GM12801 (cell line): Measurements from ENCODE around the gene SLC30A3.

Experiments
- TF ChIP-seq, protein P1 (sequence below): IDR thresholded peaks from one replicate; pipeline ENCODE4 v1.5.1; 2011; ENCODE audit warnings: control low read depth; ENCODE audit not compliant: insufficient read length; ENCODE audit errors: extremely low read depth

Gene SLC30A3

DNA sequence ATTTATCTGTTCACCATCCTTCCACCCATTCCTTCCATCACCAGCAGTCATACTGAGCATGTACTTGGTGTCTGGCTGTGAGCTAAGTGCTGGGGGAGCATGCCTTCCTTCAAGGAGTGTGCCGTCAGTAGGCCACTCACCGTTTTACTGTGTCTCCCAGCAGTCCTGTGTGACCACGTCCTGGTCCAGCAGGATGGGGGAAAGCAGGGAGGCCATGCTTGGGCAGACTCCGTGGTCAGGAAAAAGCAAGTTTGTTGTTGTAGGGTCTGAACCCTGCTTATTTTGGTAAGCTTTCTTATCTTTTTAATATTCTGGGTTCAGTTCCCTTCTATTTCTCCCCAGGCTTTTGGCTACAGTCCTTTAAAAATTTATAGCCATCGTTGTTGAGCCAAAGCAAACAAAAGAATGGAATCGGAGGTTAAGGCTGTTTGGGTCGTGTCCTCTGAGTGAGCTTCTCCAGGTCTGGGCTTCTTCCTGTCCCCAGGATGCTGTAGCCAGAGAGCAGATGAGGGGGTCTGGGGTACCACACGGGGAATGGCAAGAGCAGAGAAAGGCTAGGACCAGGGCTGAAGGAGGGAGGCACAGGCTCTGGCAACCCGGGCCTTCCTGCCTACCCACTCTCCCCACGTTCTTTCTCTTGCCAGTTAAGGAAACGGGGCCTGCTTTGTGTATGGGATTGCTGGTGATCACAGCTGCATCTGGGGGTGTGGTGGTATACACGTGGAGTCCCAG lies 13.5 kb downstream of the SLC30A3 start:
- TF ChIP-seq, protein P1, sequence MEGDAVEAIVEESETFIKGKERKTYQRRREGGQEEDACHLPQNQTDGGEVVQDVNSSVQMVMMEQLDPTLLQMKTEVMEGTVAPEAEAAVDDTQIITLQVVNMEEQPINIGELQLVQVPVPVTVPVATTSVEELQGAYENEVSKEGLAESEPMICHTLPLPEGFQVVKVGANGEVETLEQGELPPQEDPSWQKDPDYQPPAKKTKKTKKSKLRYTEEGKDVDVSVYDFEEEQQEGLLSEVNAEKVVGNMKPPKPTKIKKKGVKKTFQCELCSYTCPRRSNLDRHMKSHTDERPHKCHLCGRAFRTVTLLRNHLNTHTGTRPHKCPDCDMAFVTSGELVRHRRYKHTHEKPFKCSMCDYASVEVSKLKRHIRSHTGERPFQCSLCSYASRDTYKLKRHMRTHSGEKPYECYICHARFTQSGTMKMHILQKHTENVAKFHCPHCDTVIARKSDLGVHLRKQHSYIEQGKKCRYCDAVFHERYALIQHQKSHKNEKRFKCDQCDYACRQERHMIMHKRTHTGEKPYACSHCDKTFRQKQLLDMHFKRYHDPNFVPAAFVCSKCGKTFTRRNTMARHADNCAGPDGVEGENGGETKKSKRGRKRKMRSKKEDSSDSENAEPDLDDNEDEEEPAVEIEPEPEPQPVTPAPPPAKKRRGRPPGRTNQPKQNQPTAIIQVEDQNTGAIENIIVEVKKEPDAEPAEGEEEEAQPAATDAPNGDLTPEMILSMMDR, result no peak

DNA sequence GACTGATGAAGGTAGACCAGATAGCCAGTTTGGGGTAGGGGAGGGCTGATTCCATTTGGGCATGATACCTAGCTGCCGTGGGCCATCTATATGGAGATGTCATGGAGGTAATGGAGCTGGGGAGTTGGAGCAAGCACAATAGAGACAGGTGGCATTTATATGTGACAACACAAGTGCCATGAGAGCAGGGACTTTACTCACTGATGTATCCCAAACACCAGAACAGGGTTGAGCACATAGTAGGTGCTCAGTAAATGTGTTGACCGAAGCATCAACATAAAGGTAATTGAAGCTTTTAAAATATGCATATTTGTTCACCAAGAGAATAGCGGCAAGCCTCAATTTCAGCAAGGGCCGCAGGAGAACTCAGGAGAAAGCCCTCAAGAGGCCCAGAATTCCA lies 15.0 kb downstream of the SLC30A3 start:
- TF ChIP-seq, protein P1, result no peak

DNA sequence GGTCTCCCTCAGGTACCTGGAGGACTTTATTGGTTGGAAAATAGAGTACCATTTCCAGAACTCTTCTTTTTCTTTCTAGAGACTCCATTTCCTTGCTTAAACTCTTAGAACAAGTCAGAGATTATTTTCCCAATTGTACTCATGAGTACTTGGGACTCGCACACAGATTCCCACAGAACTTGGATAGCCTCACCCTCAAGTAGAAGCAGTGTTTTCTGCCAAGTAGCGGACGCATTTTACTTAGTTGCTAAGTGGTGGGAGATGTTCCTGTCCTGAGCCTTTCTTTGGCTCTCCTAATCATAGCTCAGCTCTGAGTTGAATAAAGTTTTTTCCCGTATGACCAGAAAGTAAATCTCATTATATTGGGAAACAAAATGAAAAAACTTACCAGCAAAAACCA lies 17.2 kb downstream of the SLC30A3 start:
- TF ChIP-seq, protein P1, result no peak

DNA sequence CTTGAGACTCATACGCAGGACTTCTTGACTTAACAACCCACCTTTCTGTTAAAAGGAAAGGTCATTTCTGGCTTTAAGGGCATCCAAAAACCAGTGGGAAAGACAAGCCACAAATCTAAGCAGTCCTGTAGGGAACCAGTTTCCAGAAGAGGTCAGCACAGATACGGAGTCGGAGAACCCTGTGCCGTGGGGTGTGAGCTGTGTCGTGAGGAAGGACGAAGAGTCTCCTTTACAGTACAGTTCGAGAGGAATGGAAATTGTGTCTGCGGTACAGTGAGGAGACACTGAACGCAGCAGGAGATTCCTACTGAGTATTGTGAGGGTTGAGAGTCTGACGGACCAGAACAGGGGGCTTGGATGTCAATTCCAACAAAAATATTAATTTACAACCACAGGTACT lies 17.7 kb downstream of the SLC30A3 start:
- TF ChIP-seq, protein P1, result no peak

DNA sequence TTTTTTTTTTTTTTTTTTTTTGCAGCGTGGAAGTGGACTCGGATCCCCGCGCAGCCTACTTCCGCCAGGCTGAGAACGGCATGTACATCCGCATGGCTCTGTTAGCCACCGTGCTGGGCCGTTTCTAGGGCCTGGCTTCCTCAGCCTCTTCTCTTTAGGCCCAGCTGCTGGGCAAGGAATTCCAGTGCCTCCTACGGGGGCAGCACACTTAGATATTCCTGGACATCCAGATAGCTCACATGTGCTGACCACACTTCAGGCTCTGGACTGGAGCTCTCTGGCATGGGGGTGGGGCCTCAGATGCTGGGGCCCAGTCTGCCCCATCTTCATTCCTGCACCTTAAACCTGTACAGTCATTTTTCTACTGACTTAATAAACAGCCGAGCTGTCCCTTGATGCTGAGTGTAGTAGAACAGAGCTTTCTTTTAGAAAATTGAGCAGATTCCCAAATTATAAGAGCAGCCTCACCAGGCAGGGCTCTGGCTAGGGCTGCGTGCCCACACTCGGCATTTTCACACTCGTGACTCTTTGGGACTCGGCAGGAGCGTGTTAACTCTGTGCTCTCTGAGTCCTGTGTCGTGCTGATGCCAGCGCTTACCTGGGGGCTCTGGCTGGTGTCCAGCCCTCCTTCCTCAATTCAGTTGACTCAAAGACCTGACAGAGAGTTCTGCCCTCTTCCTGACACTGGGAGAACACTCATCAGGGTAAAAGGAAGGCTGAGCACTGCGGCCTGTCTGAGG lies 19.3 kb downstream of the SLC30A3 start:
- TF ChIP-seq, protein P1, result no peak

DNA sequence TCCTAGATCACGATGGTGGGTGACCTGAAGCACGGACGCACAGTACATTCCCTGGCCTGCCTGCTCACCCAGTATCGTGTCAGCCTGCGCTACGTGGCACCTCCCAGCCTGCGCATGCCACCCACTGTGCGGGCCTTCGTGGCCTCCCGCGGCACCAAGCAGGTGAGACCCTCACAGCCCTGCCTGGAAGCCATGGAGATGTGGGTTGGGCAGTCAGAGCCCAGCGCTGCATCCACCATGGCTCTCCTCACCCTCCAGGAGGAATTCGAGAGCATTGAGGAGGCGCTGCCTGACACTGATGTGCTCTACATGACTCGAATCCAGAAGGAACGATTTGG lies 20.3 kb downstream of the SLC30A3 start:
- TF ChIP-seq, protein P1, result no peak

DNA sequence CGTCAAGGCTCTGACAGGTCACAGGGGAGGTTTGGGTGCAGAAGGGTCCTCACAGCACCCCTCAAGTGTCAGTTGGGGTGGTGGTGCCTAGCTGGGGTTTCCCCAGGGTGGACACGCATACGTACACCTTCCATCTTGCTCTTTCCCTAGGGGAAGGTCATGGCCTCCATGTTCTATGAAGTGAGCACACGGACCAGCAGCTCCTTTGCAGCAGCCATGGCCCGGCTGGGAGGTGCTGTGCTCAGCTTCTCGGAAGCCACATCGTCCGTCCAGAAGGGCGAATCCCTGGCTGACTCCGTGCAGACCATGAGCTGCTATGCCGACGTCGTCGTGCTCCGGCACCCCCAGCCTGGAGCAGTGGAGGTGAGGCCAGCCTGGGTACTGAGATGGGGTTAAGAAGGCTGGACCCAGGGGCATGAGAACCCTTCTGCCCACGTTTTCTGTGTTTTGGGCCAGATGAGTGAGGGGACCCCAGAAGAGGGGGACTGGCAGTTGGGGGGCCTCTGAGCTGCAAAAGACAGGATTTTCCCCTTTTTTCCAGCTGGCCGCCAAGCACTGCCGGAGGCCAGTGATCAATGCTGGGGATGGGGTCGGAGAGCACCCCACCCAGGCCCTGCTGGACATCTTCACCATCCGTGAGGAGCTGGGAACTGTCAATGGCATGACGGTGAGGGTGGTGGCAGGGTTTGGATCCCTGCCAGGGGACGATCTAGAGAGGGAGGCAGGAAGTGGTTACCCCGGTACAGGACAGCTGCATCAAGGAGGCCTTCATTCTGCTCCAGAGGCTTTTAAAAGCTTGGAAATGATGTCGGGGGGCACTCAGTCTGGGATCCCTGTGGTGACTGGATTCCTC lies 20.9 kb downstream of the SLC30A3 start:
- TF ChIP-seq, protein P1, result no peak
